Skeletal muscle satellite cell (primary cell): ENCODE data around the gene PCBD1.

ENCODE experiments used
- H3K27me3 ChIP-seq: 2 replicates; pipeline ENCODE4 v1.7.0; 2013; ENCODE audit warnings: low read length; ENCODE audit not compliant: control insufficient read depth, insufficient read depth
- H3K36me3 ChIP-seq: 2 replicates; pipeline ENCODE4 v1.7.0; 2013; ENCODE audit warnings: mild to moderate bottlenecking, control low read depth, low read length; ENCODE audit not compliant: insufficient read depth
- H3K4me1 ChIP-seq: 2 replicates; pipeline ENCODE4 v1.7.0; 2013; ENCODE audit warnings: low read length; ENCODE audit not compliant: control insufficient read depth, insufficient read depth
- H3K4me2 ChIP-seq: 2 replicates; pipeline ENCODE4 v1.7.0; 2013; ENCODE audit warnings: mild to moderate bottlenecking, low read length
- H3K4me3 ChIP-seq: 2 replicates; pipeline ENCODE4 v1.7.0; 2013; ENCODE audit warnings: low read length
- H3K9ac ChIP-seq: 2 replicates; pipeline ENCODE4 v1.7.0; 2013; ENCODE audit warnings: mild to moderate bottlenecking, low read depth, low read length, moderate library complexity
- H3K9me3 ChIP-seq: replicated peaks from 2 replicates; pipeline ENCODE4 v1.7.0; 2013; ENCODE audit warnings: mild to moderate bottlenecking, control low read depth, low read length

The PCBD1 gene

GRCh38 chr10:70907637-70908405 lies 19.5 kb upstream of the PCBD1 start:
- no peak overlapping the region for H3K4me2 ChIP-seq
- H3K9me3 ChIP-seq: no peaks in the 10 kb centered on the region
- no peaks in the 10 kb centered on the region for H3K4me1 ChIP-seq
- peaks cover 53% of the 10 kb centered on the region for H3K27me3 ChIP-seq
- no peak overlapping the region for H3K4me3 ChIP-seq
- H3K36me3 ChIP-seq: no peaks in the 10 kb centered on the region
- H3K9ac ChIP-seq: no peak overlapping the region

- Histone ChIP-seq H3K9ac (no peak overlapping the region), H3K9me3 (no peaks in the 10 kb centered on the region), H3K4me3 (no peak overlapping the region), H3K4me1 (no peaks in the 10 kb centered on the region), H3K36me3 (no peaks in the 10 kb centered on the region), H3K27me3 (peaks cover 50% of the 10 kb centered on the region), H3K4me2 (no peak overlapping the region)
Measured at GRCh38 chr10:70906953-70907636, 18.7 kb upstream of the PCBD1 start.

- no peak overlapping the region for H3K4me2 ChIP-seq
- H3K9me3 ChIP-seq: no peaks in the 10 kb centered on the region
- no peak overlapping the region for H3K9ac ChIP-seq
- peaks cover 50% of the 10 kb centered on the region for H3K27me3 ChIP-seq
- no peaks in the 10 kb centered on the region for H3K36me3 ChIP-seq
- no peak overlapping the region for H3K4me3 ChIP-seq
- no peaks in the 10 kb centered on the region for H3K4me1 ChIP-seq
Measured at GRCh38 chr10:70906031-70906783, 17.8 kb upstream of the PCBD1 start.

- Histone ChIP-seq H3K4me3 (no peak overlapping the region), H3K9ac (no peak overlapping the region), H3K4me2 (no peak overlapping the region), H3K9me3 (no peaks in the 10 kb centered on the region), H3K27me3 (peaks cover 57% of the 10 kb centered on the region), H3K36me3 (no peaks in the 10 kb centered on the region), H3K4me1 (no peaks in the 10 kb centered on the region)
Measured at GRCh38 chr10:70905071-70906021, 17.0 kb upstream of the PCBD1 start.

GRCh38 chr10:70903262-70903921 lies 15.0 kb upstream of the PCBD1 start:
- Histone ChIP-seq H3K27me3 (peaks cover 55% of the 10 kb centered on the region), H3K9ac (no peak overlapping the region), H3K9me3 (no peaks in the 10 kb centered on the region)

GRCh38 chr10:70902661-70903261 lies 14.4 kb upstream of the PCBD1 start:
- Histone ChIP-seq H3K36me3 (no peaks in the 10 kb centered on the region), H3K9ac (no peak overlapping the region)

More at GRCh38 chr10:70903262-70903921, 15.0 kb upstream of the PCBD1 start:
- H3K4me1 ChIP-seq: no peaks in the 10 kb centered on the region
- no peaks in the 10 kb centered on the region for H3K36me3 ChIP-seq
- no peak overlapping the region for H3K4me3 ChIP-seq
- no peak overlapping the region for H3K4me2 ChIP-seq

GRCh38 chr10:70901276-70901878 lies 13.0 kb upstream of the PCBD1 start:
- Histone ChIP-seq H3K9ac (no peak overlapping the region), H3K27me3 (peaks cover 37% of the 10 kb centered on the region), H3K9me3 (no peaks in the 10 kb centered on the region), H3K36me3 (no peaks in the 10 kb centered on the region), H3K4me3 (no peak overlapping the region), H3K4me2 (no peak overlapping the region), H3K4me1 (no peaks in the 10 kb centered on the region)

More at GRCh38 chr10:70902661-70903261, 14.4 kb upstream of the PCBD1 start:
- peaks cover 49% of the 10 kb centered on the region for H3K27me3 ChIP-seq
- H3K9me3 ChIP-seq: no peaks in the 10 kb centered on the region
- H3K4me2 ChIP-seq: no peak overlapping the region
- H3K4me1 ChIP-seq: no peaks in the 10 kb centered on the region
- H3K4me3 ChIP-seq: no peak overlapping the region

- no peaks in the 10 kb centered on the region for H3K36me3 ChIP-seq
- H3K4me1 ChIP-seq: no peaks in the 10 kb centered on the region
- H3K9ac ChIP-seq: no peak overlapping the region
- no peaks in the 10 kb centered on the region for H3K9me3 ChIP-seq
- H3K4me2 ChIP-seq: no peak overlapping the region
- no peak overlapping the region for H3K4me3 ChIP-seq
- peaks cover 37% of the 10 kb centered on the region for H3K27me3 ChIP-seq
Measured at GRCh38 chr10:70899096-70899495, 10.7 kb upstream of the PCBD1 start.

- no peak overlapping the region for H3K4me2 ChIP-seq
- peaks cover 37% of the 10 kb centered on the region for H3K27me3 ChIP-seq
- H3K36me3 ChIP-seq: no peaks in the 10 kb centered on the region
- no peaks in the 10 kb centered on the region for H3K9me3 ChIP-seq
- no peaks in the 10 kb centered on the region for H3K4me1 ChIP-seq
- H3K9ac ChIP-seq: no peak overlapping the region
- H3K4me3 ChIP-seq: no peak overlapping the region
Measured at GRCh38 chr10:70898687-70899086, 10.3 kb upstream of the PCBD1 start.

GRCh38 chr10:70896551-70896950 lies 8.2 kb upstream of the PCBD1 start:
- Histone ChIP-seq H3K36me3 (no peaks in the 10 kb centered on the region), H3K27me3 (peaks cover 28% of the 10 kb centered on the region), H3K4me3 (no peak overlapping the region), H3K9me3 (no peaks in the 10 kb centered on the region), H3K4me1 (peaks cover 6% of the 10 kb centered on the region), H3K9ac (no peak overlapping the region), H3K4me2 (no peak overlapping the region)
